IPS-15b (cell line): Measurements from ENCODE around the gene FCSK.

Source experiments
- H3K27me3 ChIP-seq: one replicate; pipeline ENCODE4 v1.6.1; 2013; ENCODE audit warnings: low read length; ENCODE audit not compliant: control insufficient read depth, insufficient read depth
- H3K36me3 ChIP-seq: one replicate; pipeline ENCODE4 v1.6.1; 2013; ENCODE audit warnings: low read length; ENCODE audit not compliant: control insufficient read depth, insufficient read depth
- H3K4me1 ChIP-seq: one replicate; pipeline ENCODE4 v1.6.1; 2013; ENCODE audit warnings: mild to moderate bottlenecking, low read length; ENCODE audit not compliant: control insufficient read depth, insufficient read depth
- H3K4me3 ChIP-seq: one replicate; pipeline ENCODE4 v1.5.1; 2013; ENCODE audit warnings: low read depth, low read length
- H3K9ac ChIP-seq: one replicate; pipeline ENCODE4 v1.6.1; 2013; ENCODE audit warnings: low read depth, mild to moderate bottlenecking, low read length
- H3K9me3 ChIP-seq: one replicate; pipeline ENCODE4 v1.6.1; 2013; ENCODE audit warnings: mild to moderate bottlenecking, low read length; ENCODE audit not compliant: control insufficient read depth, insufficient read depth

The FCSK gene

DNA sequence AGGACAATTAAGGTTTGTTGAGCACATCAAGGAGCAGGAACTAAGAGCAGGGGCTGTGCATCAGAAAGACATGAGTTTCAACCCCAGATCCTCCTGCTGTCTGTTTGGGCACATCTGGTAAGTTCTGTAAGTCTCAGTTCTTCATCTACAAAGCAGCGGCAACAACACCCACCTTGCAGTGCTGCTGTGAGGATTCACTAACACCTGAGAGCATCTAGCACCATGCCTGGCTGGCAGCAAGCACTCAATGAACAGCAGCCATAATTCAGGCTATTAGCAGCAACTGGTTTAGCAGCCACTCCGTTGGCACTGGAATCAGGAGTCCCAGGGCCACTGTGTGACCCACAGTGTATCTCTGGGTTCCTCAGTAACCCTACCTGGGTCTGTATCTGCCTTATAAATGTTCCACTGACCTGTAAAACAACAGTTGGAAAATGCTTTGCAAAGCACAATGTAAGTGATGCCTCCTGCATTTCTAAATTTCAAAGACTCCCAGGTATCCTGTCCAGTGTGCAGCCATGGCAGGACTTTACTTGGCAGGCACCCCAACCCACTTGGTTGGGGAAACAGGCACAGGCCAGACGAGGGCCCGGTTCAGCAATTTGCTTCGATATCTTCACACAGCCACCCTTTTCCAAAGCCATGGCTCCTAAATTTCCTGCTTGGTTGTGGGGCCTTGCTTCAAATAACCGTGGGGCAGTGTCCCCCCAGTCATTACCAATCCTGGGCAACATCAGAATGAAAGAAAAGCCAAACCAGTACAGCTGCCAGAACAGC is 19.7 kb upstream of the FCSK start:
- no peak overlapping the region for H3K4me3 ChIP-seq
- H3K27me3 ChIP-seq = no peaks in the 10 kb centered on the region
- H3K4me1 ChIP-seq = peaks cover 38% of the 10 kb centered on the region
- no peaks in the 10 kb centered on the region for H3K9me3 ChIP-seq
- H3K36me3 ChIP-seq = peaks cover 3% of the 10 kb centered on the region
- no peak overlapping the region for H3K9ac ChIP-seq

DNA sequence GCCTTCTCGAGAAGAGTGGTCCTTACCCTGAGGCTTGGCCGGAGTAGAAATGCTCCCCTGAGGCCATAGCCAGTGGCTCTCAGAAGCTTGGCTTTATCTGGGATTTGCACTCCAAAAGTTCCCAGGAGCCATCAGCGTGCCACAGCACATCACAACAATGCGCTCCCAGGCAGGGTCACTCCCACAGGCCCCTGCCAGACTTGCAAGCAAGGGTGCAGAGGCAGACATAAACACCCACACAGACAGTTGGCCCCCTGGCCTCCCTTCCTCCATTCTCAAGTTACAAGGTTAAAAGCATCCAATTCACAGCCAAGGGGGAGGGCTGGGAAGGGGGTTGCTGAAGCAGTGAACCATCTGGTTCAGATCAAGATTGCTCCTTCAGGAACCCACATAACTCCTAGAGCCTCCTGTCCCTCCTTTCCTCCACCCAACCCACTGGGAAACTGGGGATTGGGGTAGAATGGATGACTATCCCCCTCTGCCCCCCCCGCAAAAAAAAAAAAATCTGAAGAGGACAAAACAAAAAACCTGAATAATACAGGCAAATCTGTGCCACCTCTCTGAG is 17.3 kb upstream of the FCSK start:
- H3K27me3 ChIP-seq = peaks cover 2% of the 10 kb centered on the region
- no peaks in the 10 kb centered on the region for H3K9me3 ChIP-seq
- peaks cover 30% of the 10 kb centered on the region for H3K4me1 ChIP-seq
- peak overlapping the region; percentile 84 for H3K4me3 ChIP-seq
- H3K9ac ChIP-seq = no peak overlapping the region
- H3K36me3 ChIP-seq = peaks cover 3% of the 10 kb centered on the region

- peak overlapping the region; percentile 84 for H3K4me3 ChIP-seq
- H3K27me3 ChIP-seq = peaks cover 2% of the 10 kb centered on the region
- H3K36me3 ChIP-seq = peaks cover 3% of the 10 kb centered on the region
- peak overlapping the region; percentile 41 for H3K9ac ChIP-seq
- no peaks in the 10 kb centered on the region for H3K9me3 ChIP-seq
- H3K4me1 ChIP-seq = peaks cover 25% of the 10 kb centered on the region
These were observed 16.5 kb upstream of the FCSK start for GRCh38 chr16:70437582-70438557.

DNA sequence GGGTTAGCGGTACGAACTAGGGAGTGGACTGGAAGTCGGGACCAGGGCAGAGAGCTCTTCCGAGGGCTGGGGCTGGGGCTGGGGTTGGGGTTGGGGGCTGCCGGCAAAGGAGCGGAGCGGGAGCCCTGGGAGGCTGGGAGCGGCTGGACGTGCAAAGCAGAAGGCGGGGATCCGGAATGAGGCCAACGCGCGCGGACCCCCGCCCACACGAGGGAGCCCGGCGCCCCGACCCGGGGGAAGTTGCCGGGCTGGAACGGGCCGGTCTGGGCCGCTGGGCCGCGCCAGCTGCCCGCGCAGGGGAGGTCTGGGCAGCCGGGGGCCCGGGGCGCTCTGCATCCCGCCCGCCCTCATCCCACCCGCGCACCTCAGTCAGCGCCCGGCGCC is 15.8 kb upstream of the FCSK start:
- peaks cover 2% of the 10 kb centered on the region for H3K27me3 ChIP-seq
- H3K36me3 ChIP-seq = peaks cover 3% of the 10 kb centered on the region
- peaks cover 19% of the 10 kb centered on the region for H3K4me1 ChIP-seq
- no peak overlapping the region for H3K9ac ChIP-seq
- H3K4me3 ChIP-seq = peak overlapping the region; percentile 84
- no peaks in the 10 kb centered on the region for H3K9me3 ChIP-seq

DNA sequence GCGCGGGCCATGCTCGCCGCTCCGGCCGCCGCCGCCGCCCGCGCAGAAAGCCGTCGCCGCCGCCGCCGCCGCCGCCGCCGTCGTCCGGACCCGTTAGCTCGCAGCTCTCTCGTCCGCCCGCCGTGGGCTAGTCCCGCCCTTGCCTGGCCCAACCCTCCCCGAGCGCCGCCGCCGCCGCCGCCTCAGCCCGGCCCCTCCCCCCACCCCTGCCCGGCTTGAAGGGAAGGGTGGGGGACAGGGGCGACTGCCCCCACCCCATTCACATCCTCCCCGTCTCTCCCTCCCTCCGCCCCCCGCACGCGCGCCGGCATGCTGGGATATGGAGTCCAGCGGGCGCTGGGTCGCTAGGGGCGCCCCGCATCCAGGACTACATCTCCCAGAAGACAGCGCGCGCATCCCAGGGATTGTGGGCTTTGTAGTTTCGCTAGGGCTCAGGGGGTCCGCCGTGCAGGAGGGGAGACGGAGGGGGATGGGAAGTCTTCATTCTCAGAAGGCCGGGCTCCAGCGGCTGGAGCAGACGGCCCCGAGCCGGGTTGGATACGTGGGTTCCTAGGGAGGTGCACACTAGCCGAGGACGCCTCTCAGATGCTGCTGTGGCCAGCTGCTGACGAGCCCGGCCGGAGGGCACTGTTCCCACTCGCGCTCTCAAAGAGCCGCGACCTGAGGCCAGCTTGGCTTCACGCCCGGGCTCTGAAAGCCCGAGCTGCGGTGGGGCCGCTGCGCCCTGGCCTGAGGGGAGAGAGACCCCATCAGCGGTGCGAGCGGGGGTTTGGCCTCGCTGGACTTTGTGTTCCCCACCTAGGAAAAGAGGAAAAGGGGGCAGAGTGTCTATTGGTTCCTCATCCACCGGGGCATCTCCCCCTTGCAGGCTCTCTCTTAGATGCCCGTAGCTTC is 15.2 kb upstream of the FCSK start, which contains the start of gene ST3GAL2:
Gene ST3GAL2 (minus strand): TSS at position 132 of the 894 bp plus-strand sequence. CDS start 40,570 bp downstream, outside the sequence.
- H3K9ac ChIP-seq = peak within 1 kb of the TSS; percentile 70

DNA sequence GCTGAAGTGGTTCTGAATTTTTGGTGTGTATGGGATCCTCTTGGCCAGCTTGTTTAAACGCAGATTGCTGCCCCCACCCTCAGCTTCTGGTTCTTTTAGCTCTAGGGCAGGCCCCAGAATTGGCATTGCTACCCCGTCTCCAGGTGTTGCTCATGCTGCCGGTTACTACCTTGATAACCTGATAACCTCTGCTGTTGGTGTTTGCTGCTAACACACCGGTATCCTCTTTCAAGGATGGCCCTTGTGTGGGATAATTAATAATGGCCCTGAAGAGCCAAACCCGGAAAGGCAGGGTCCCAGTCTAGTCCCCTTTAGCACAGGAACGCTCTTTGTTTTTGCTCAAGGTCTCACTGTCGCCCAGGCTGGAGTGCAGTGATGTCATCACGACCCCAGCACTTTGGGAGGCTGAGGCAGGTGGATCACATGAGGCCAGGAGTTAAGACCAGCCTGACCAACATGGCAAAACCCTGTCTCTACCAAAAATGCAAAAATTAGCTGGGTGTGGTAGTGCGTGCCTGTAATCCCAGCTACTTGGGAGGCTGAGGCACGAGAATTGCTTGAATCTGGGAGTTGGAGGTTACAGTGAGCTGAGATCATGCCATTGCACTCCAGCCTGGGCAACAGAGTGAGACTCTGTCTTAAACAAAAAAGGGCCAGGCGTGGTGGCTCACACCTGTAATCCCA is 14.2 kb upstream of the FCSK start:
- Histone ChIP-seq H3K4me3 (peak overlapping the region; percentile 81), H3K36me3 (no peaks in the 10 kb centered on the region), H3K4me1 (peaks cover 19% of the 10 kb centered on the region), H3K9ac (no peak overlapping the region), H3K27me3 (peaks cover 2% of the 10 kb centered on the region), H3K9me3 (no peaks in the 10 kb centered on the region)

More for the DNA sequence above, 15.2 kb upstream of the FCSK start, which contains the start of gene ST3GAL2:
- peak within 1 kb of the TSS; percentile 84 for H3K4me3 ChIP-seq
- peaks cover 19% of the 10 kb centered on the region for H3K4me1 ChIP-seq
- H3K36me3 ChIP-seq = peaks cover 3% of the 10 kb centered on the region
- H3K27me3 ChIP-seq = peaks cover 2% of the 10 kb centered on the region
- H3K9me3 ChIP-seq = no peaks in the 10 kb centered on the region

DNA sequence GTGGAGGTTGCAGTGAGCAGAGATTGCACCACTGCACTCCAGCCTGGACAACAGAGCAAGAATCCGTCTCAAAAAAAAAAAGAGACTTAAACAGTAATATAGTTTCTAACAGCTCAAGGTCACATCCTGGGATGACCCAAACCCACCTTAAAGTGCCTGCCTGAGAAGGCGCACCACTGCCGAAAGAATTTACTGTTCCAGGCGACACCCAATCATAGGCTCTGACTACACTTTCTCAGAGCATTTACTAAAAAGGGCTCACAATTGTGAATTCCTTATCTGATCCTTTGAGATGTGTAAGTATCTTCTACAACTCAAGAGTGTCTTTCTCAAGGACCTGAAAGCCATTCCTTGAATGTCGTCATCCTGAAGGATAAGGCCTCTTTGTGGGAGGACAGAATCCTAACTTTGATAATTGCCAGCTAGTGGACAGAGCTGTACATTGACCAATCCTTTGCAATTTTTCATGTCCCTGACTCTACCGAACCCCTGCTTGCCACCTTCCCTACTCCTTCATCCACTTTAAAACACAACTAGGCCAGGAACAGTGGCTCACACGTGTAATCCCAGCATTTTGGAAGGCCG is 12.9 kb upstream of the FCSK start:
- H3K9ac ChIP-seq = no peak overlapping the region
- peaks cover 2% of the 10 kb centered on the region for H3K27me3 ChIP-seq
- no peaks in the 10 kb centered on the region for H3K9me3 ChIP-seq
- no peaks in the 10 kb centered on the region for H3K36me3 ChIP-seq
- no peak overlapping the region for H3K4me3 ChIP-seq
- H3K4me1 ChIP-seq = peaks cover 15% of the 10 kb centered on the region

DNA sequence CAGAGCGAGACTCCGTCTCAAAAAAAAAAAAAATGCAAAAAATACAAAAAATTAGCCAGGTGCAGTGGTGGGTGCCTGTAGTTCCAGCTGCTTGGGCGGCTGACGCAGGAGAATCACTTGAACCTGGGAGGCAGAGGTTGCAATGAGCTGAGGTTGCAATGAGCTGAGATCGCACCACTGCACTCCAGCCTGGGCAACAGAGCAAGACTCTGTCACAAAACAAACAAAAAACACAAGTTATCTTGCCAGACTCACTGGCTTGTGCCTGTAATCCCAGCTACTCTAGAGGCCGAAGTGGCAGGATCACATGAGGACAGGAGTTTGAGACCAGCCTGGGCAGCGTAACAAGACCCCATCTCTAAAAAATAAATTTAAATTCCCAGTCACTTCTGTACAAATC is 12.1 kb upstream of the FCSK start:
- Histone ChIP-seq H3K36me3 (no peaks in the 10 kb centered on the region), H3K4me3 (no peak overlapping the region), H3K9me3 (no peaks in the 10 kb centered on the region), H3K27me3 (peaks cover 2% of the 10 kb centered on the region), H3K4me1 (peaks cover 12% of the 10 kb centered on the region), H3K9ac (no peak overlapping the region)

- peaks cover 7% of the 10 kb centered on the region for H3K4me1 ChIP-seq
- H3K4me3 ChIP-seq = no peak overlapping the region
- H3K27me3 ChIP-seq = peaks cover 2% of the 10 kb centered on the region
- H3K9ac ChIP-seq = no peak overlapping the region
- no peaks in the 10 kb centered on the region for H3K36me3 ChIP-seq
- H3K9me3 ChIP-seq = no peaks in the 10 kb centered on the region
These were observed 9.9 kb upstream of the FCSK start for GRCh38 chr16:70444249-70445063.

- no peak overlapping the region for H3K4me3 ChIP-seq
- H3K9ac ChIP-seq = no peak overlapping the region
- H3K27me3 ChIP-seq = no peaks in the 10 kb centered on the region
- H3K36me3 ChIP-seq = no peaks in the 10 kb centered on the region
- H3K9me3 ChIP-seq = no peaks in the 10 kb centered on the region
- peaks cover 5% of the 10 kb centered on the region for H3K4me1 ChIP-seq
These were observed 6.3 kb upstream of the FCSK start for GRCh38 chr16:70448075-70448474.
